T-helper 1 cell treated with Interleukin-12 subunit alpha and Interleukin-12 subunit beta and Interleukin-4 antibody, amounts not matched to agents 30 μg/mL and 1 μg/mL, for 36 hours (primary cell): Measurements from ENCODE around the gene PTGR2.
"Not testable (repeated sequence)": the region's sequence is repeated elsewhere in the genome, so short reads cannot be mapped to it uniquely, and the experiment has no call there.

Experiments used
- H3K27ac Mint-ChIP-seq: one replicate; pipeline ENCODE4 v1.8.0; 2021; ENCODE audit warnings: mild to moderate bottlenecking, mixed read lengths
- H3K27me3 Mint-ChIP-seq: one replicate; pipeline ENCODE4 v1.8.0; 2021; ENCODE audit warnings: low read depth, mixed read lengths
- H3K36me3 Mint-ChIP-seq: one replicate; pipeline ENCODE4 v1.8.0; 2021; ENCODE audit warnings: low read depth, mixed read lengths
- H3K4me1 Mint-ChIP-seq: one replicate; pipeline ENCODE4 v1.8.0; 2021; ENCODE audit warnings: low read depth, mixed read lengths
- H3K4me3 Mint-ChIP-seq: one replicate; pipeline ENCODE4 v1.8.0; 2021; ENCODE audit warnings: mild to moderate bottlenecking, moderate library complexity, mixed read lengths
- H3K9me3 Mint-ChIP-seq: one replicate; pipeline ENCODE4 v1.8.0; 2021; ENCODE audit warnings: mixed read lengths

The PTGR2 gene

DNA sequence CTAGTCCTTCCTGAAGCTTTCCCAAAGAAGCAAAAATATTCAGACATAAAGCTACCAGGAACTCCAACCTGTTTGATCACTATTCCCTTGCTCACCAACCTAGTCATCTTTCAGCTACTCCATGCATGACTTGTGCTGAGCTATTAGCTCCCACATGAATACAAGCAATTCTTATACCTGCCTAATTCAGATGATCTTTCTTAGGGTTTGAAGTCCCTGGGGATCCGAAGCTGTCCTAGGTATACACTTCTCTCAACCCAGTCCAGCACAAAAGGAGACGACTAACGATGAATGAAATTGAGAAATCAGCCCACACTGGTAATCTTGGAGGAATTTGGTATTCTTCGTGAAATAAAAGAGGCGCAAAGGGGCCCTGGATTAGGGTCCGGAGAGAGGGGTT is 631 bp upstream of the PTGR2 start:
- peak overlapping the region; percentile 89 for H3K4me3 Mint-ChIP-seq
- H3K9me3 Mint-ChIP-seq, result peaks cover 4% of the 10 kb centered on the region
- peaks cover 5% of the 10 kb centered on the region for H3K27me3 Mint-ChIP-seq
- H3K36me3 Mint-ChIP-seq, result peaks cover 1% of the 10 kb centered on the region
- peaks cover 13% of the 10 kb centered on the region for H3K4me1 Mint-ChIP-seq
- peak overlapping the region; percentile 17 for H3K27ac Mint-ChIP-seq

DNA sequence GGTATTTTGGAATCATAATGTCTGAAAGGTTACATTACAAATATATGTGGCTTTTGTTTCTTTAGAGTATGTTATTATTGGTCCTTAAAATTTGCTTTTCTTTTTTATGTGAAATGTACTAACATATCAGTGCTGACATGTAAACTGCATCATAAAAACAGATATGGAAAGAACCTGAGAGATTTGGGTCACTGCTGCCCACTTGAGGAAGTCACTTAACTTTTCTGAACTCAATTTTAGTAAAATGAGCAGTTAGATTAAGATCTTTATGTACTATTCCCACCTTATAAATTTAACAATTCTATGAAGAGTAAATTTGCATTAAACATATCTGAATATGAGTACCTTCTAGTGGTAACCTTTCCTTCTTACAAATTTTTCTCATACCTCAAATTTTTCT is 7.5 kb downstream of the PTGR2 start:
- no peak overlapping the region for H3K4me3 Mint-ChIP-seq
- no peaks in the 10 kb centered on the region for H3K27me3 Mint-ChIP-seq
- no peaks in the 10 kb centered on the region for H3K9me3 Mint-ChIP-seq
- no peaks in the 10 kb centered on the region for H3K4me1 Mint-ChIP-seq
- no peak overlapping the region for H3K27ac Mint-ChIP-seq
- no peaks in the 10 kb centered on the region for H3K36me3 Mint-ChIP-seq

DNA sequence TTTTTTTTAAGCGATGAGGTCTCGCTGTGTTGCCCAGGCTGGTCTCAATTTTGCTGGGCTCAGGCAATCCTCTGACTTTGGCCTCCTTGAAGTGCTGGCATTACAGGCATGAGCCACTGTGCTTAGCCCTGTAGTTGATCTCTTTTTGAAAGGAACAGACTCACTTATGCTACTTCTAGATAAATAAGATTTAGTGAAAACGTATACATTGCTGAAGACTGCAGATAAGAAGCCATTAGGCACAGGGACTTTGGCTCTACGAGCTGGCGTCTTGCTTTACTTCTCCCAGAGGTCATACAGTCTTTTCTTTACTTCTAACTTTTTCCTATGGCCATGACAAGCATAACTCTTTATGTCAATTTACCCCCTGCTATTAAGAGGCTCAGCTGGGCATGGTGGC is 9.4 kb downstream of the PTGR2 start:
- Mint-ChIP-seq H3K9me3 (no peaks in the 10 kb centered on the region), H3K36me3 (no peaks in the 10 kb centered on the region), H3K4me3 (no peak overlapping the region), H3K4me1 (no peaks in the 10 kb centered on the region), H3K27me3 (no peaks in the 10 kb centered on the region), H3K27ac (no peak overlapping the region)

DNA sequence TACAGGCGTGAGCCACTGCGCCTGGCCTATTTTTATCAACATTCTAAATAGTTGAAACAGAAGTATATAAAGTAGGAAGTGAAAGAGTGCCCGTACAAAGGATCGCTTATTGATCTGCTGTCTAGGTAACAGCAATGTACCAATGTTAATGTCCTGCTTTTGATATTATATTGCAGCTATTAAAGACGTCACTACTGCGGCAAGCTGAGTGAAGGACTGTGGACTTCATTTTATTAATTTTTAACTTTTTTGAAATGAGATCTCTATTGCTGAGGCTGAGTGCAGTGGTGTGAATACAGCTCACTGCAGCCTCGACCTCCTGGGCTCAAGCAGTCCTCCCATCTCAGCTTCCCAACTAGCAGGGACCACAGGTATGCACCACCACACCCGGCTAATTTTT is 10.8 kb downstream of the PTGR2 start:
- Mint-ChIP-seq H3K9me3 (no peaks in the 10 kb centered on the region), H3K36me3 (no peaks in the 10 kb centered on the region), H3K4me1 (no peaks in the 10 kb centered on the region), H3K27me3 (no peaks in the 10 kb centered on the region), H3K4me3 (no peak overlapping the region), H3K27ac (no peak overlapping the region)

DNA sequence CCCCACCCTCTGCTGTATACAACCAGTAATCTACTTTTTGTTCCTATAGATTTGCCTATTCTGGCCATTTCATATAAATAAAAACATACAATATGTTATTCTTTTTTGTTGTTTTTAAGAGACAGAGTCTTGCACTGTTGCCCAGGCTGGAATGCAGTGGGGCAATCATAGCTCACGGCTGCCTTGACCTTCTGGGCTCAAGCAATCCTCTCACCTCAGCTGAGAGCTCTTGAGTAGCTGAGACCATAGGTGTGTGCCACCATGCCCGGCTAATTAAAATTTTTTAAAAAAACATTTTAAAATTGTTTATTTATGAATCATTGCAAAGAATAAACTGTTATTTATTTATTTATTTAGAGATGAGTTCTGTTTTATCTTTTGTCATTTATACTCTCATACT is 11.6 kb downstream of the PTGR2 start:
- Mint-ChIP-seq H3K9me3 (no peaks in the 10 kb centered on the region), H3K27ac (no peak overlapping the region), H3K27me3 (no peaks in the 10 kb centered on the region), H3K36me3 (no peaks in the 10 kb centered on the region), H3K4me3 (no peak overlapping the region), H3K4me1 (no peaks in the 10 kb centered on the region)

DNA sequence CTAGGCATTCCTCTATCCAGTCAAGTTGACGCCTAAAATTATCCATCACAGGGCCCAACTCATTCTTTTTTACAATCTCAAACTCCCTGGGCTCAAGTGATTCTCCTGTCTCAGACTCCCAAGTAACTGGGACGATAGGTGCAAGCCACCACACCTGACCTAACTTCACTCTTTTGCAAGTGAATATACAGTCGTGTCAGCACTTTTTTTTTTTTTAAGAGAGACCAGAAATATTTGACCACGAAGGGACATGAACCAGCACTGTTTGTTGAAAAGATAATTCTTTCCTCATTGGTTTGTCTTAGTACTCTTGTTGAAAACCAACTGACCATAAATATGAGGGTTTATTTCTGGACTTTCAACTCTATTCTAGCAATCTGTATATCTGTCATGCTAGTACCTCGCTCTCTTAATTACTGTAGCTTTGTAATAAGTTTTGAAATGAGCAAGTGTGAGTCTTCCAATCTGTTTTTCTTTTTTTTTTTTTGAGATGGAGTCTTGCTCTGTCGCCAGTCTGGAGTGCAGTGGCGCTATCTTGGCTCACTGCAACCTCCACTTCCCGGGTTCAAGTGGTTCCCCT is 14.0 kb downstream of the PTGR2 start:
- Mint-ChIP-seq H3K9me3 (no peaks in the 10 kb centered on the region), H3K4me3 (no peak overlapping the region), H3K4me1 (no peaks in the 10 kb centered on the region), H3K36me3 (no peaks in the 10 kb centered on the region), H3K27me3 (no peaks in the 10 kb centered on the region), H3K27ac (no peak overlapping the region)

DNA sequence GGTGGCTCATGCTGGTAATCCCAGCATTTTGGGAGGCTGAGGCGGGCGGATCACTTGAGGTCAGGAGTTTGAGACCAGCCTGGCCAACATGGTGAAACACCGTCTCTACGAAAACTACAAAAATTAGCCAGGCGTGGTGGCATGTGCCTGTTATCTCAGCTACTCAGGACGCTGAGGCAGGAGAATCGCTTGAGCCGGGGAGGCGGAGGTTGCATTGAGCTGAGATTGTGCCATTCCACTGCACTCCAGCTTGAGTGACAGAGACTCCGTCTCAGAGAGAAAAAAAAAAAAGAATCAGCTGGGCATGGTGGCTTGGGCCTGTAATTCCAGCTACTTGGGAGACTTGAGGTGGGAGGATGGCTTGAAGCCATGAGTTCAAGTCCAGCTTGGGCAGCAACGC is 18.1 kb downstream of the PTGR2 start:
- not testable (repeated sequence) for H3K27me3 Mint-ChIP-seq, H3K27ac Mint-ChIP-seq, H3K4me1 Mint-ChIP-seq, H3K4me3 Mint-ChIP-seq, H3K36me3 Mint-ChIP-seq, H3K9me3 Mint-ChIP-seq

DNA sequence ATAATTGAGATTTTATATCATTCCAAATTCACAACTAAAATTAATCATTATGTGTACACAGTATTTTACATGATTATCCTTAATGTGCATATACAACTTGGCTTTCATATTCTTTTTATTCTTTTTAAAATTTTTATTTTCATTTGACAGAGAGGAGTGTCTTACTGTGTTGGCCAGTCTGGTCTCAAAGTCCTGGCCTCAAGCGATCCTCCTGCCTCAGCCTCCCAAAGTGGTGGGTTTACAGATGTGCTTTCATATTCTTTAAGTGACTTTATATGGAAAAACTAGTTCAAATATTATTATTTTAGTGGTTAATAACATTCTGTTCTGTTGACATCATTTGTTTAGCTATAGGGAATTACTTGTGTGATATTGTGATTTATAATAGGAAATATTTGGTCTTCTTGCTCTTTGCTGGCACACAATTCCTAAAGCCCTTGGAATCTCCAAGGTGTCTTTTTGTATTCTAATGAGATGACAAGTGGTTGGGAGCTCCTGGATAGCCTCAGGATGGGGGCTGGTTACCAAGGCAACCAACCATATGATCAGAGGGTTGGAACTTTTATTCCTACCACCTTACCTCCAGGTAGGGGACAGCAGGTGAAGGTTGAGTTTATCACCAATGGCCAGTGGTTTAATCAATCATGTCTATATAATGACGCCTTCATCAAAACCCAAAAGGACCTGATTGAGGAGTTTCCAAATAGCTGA is 19.0 kb downstream of the PTGR2 start:
- Mint-ChIP-seq H3K27me3 (no peaks in the 10 kb centered on the region), H3K27ac (no peak overlapping the region), H3K9me3 (no peaks in the 10 kb centered on the region), H3K4me3 (no peak overlapping the region), H3K4me1 (no peaks in the 10 kb centered on the region), H3K36me3 (no peaks in the 10 kb centered on the region)

DNA sequence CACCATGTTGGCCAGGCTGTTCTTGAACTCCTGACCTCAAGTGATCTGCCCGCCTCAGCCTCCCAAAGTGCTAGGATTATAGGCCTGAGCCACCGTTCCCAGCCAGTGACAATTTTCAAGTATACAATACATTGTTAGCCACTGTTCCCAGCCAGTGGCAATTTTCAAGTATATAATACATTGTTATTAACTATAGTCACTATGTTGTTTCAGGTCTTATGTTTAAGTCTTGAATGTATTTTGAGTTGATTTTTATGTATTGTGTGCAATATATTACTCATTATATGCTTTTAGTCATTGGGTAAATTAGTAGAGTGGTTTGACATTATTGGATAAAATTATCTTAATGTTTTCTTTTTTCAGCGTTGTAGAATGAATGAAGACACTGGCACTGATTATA is 22.0 kb downstream of the PTGR2 start:
- Mint-ChIP-seq H3K4me3 (no peak overlapping the region), H3K27me3 (no peaks in the 10 kb centered on the region), H3K4me1 (no peaks in the 10 kb centered on the region), H3K27ac (no peak overlapping the region), H3K36me3 (no peaks in the 10 kb centered on the region), H3K9me3 (no peaks in the 10 kb centered on the region)

DNA sequence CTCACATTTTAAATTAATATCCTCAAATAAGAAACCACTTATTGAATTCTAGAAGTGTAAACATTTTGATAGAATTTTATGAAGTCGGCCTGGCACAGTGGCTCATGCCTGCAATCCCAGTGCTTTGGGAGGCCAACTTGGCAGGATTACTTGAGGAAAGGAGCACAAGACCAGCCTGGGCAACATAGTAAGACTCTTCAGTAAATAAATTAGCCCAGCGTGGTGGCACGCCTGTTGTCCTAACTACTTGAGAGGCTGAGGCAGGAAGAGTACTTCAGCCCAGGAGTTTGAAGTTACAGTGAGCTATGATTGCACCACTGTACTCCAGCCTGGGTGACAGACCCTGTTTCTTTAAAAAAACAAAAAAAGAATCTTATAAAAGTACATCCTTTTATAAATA is 26.2 kb downstream of the PTGR2 start:
- Mint-ChIP-seq H3K4me1 (no peaks in the 10 kb centered on the region), H3K9me3 (no peaks in the 10 kb centered on the region), H3K4me3 (no peak overlapping the region), H3K27ac (no peak overlapping the region), H3K36me3 (no peaks in the 10 kb centered on the region), H3K27me3 (no peaks in the 10 kb centered on the region)

DNA sequence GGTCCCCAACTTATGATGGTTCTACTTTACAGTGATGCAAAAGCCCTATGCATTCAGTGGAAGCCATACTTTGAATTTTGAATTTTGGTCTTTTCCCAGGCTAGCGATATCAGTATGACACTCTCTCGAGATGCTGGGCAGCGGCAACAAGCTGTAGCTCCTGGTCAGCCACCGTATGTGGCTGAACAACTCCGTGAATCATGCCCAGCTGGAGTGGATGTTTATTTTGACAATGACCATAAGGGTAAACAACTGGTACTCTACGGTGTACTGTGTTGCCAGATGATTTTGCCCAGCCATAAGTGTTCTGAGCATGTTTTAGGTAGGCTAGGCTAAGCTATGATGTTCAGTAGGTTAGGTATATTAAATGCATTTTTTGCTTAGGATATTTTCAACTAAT is 26.8 kb downstream of the PTGR2 start:
- Mint-ChIP-seq H3K27ac (no peak overlapping the region), H3K36me3 (no peaks in the 10 kb centered on the region), H3K4me3 (no peak overlapping the region), H3K27me3 (no peaks in the 10 kb centered on the region), H3K4me1 (no peaks in the 10 kb centered on the region), H3K9me3 (no peaks in the 10 kb centered on the region)

DNA sequence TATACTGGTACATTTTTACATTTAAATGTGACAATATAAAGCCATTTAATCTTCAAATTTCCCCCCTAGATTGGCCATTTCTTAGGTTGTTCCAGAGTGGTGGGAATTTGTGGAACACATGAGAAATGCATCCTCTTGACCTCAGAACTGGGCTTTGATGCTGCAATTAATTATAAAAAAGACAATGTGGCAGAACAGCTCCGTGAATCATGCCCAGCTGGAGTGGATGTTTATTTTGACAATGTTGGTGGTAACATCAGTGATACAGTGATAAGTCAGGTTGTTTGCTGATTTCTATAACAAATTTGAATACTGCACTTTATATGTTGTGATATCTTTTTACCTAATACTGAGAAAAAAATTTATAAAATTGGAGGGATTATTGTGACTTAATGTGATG is 27.4 kb downstream of the PTGR2 start:
- H3K36me3 Mint-ChIP-seq, result no peaks in the 10 kb centered on the region
- H3K4me1 Mint-ChIP-seq, result no peaks in the 10 kb centered on the region
- no peaks in the 10 kb centered on the region for H3K27me3 Mint-ChIP-seq
- H3K4me3 Mint-ChIP-seq, result no peak overlapping the region
- no peak overlapping the region for H3K27ac Mint-ChIP-seq
- H3K9me3 Mint-ChIP-seq, result no peaks in the 10 kb centered on the region

DNA sequence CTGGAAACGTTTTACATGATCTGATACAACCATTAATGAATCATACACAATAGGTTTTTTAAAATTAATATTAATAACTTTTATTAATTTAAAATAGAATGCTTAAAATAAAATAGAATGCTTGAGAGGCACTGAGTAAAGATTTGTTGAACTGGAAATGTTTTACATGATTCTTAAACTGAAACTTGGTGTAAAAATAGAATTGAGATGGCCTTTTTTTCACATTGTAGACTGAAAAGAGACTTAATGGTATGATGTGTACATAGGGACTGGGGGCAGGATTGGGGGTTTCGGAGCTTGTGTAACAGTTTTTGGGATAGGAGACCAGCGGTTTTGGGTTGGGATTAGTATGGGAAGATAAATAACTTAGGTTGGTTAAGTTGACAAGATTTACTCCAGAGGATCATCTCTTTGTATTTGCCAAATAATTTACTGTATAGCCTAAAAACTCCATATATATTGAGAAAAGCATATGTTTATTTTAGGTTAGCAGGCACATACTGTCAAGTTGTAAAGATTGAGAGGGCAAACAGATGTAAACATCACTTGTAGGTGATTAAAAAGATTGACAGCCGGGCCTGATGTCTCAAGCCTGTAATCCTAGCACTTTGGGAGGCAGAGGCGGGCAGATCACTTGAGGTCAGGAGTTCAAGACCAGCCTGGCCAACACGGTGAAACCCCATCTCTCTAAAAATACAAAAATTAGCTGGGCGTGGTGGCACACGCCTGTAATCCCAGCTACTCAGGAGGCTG is 33.0 kb downstream of the PTGR2 start:
- H3K9me3 Mint-ChIP-seq, result no peaks in the 10 kb centered on the region
- peaks cover 1% of the 10 kb centered on the region for H3K36me3 Mint-ChIP-seq
- H3K27ac Mint-ChIP-seq, result peak overlapping the region; percentile 38
- H3K27me3 Mint-ChIP-seq, result no peaks in the 10 kb centered on the region
- peak overlapping the region; percentile 57 for H3K4me3 Mint-ChIP-seq
- peaks cover 30% of the 10 kb centered on the region for H3K4me1 Mint-ChIP-seq

DNA sequence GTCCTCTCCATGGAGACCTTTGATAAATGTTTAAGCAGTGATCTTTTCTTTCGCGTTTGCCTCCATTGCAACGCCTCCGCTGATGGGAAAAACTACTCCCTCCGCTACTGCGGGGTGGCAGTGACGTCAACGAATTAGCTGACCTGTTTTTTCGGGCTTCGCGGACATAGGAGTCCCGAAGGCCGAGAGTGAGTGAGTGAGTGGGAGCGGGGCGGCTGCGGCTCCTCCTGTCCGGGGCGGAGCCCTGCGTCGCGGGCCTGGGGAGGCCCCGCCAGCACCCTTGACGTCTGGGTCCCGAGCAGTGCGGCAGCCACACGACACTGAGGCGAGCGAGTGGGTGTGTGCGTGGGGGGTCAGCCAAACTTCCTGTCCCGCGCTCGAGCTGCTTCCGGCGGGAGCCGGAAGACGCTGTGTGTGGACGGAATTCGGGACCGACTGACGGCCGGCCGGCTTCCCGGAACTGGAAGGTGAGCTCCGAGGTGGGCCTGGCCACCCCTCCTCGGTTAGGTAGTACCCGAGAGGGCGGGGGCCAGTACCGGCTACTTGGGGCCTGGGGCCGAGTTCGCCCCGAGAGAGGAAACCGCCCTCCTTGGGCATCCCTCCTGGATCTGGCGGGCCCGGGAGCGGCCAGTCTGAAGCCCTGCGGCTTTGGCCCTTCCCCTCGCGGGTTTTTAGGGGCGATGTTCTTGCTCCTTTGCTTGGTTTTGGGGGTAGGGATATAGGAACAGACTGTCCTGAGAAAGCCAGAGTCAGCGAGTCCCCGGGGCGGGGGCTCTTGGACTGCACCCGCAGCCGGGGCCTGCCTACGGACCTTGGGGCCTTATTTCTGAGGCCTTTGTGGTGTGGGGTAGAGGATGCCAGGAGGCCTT is 35.1 kb downstream of the PTGR2 start, which contains the start of gene ZNF410:
TSS of gene ZNF410 (plus strand) at position 411 of the 869 bp plus-strand sequence. CDS start 5,317 bp downstream, outside the sequence.
- peaks cover 30% of the 10 kb centered on the region for H3K4me1 Mint-ChIP-seq
- no peaks in the 10 kb centered on the region for H3K27me3 Mint-ChIP-seq
- peaks cover 1% of the 10 kb centered on the region for H3K36me3 Mint-ChIP-seq
- peak within 1 kb of the TSS; percentile 99 for H3K4me3 Mint-ChIP-seq
- H3K9me3 Mint-ChIP-seq, result no peaks in the 10 kb centered on the region
- H3K27ac Mint-ChIP-seq, result peak within 1 kb of the TSS; percentile 98
